ENCODE measurements around the gene FGFBP3. TPM values are rescaled to one million over a fixed set of nuclear protein-coding genes. Genes with fewer than 3 reads are reported as not detected.
A peak's percentile ranks its signal among the peaks of the same experiment; 100 is the strongest.

FGFBP3 gene
- total RNA-seq, 1 experiment from 2014 or later = 68.2 TPM

DNA sequence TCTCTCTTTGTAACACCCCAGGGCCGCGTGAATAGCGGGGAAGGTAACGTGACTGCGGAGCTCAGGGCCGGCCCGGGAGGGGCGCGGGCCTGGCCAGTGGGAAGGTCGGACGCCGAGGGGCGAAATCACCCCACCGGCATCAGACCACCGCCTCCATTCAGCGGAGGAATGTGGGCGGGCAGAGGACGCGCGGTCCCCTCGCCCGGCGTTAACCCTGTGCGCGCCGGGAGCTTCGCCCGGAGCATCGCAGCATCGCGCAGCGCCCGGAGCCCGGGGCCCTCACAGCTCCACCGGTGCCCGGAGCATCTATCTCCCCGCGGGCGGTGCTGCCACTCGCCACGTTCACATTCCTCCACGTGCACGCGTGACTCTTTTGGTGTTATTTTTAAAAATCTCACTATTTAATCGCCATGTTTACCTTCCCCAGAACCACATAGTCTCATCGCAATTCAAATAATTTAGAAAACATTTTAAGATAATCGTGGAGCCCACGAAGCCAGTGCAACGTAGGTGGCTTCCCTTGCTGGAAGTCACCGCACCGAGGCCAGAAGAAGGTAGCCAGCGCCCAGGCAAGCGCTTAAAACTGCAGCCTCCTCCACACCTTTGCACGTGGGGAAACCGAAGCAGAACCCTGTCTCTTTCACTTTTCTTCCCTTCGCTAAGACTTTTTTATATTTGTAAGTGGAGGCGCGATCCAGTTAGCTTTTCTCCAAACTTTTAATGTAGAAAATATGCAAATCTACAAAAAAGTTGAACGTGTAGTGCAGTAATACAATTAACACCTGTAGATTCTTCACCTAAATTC, 21.8 kb downstream of the FGFBP3 start:
- DNase-seq (ENCODE audit: low spot score) = peak; percentile 92
- Mint-ChIP-seq H3K4me1 (peaks cover 61% of the 10 kb centered on the region), H3K27ac (peak overlapping the region; percentile 99), H3K36me3 (no peaks in the 10 kb centered on the region), H3K9me3 (no peaks in the 10 kb centered on the region), H3K4me3 (peak overlapping the region; percentile 66), H3K27me3 (ENCODE audit: low read depth) (no peaks in the 10 kb centered on the region)
- CTCF ChIA-PET = interaction anchor here (0.6 to 2.5 kb wide), 5 partner anchors 16 to 41 kb away, joined by 3 to 12 read pairs (median 5); no protein-coding TSS in a partner anchor
- ATAC-seq = peak; percentile 92
- POLR2A ChIA-PET = interaction anchor here (1.0 to 1.9 kb wide), 8 partner anchors 13 to 91 kb away, joined by 3 to 18 read pairs (median 5); partner anchors contain the start of genes BTAF1, FGFBP3 and TNKS2
- TF ChIP-seq ZNF232 (CRISPR knock-in tag; IDR thresholded peaks at IDR 0.05) (peak; percentile 53; the same call in 1 of the 2 replicates), GABPB1 (CRISPR knock-in tag; IDR thresholded peaks at IDR 0.05) (0 out of 2 replicates have a peak, but pooled peaks have one; percentile 35), CREB1 (CRISPR knock-in tag; IDR thresholded peaks at IDR 0.05) (peak; percentile 47), ATF1 (CRISPR knock-in tag; IDR thresholded peaks at IDR 0.05) (0 out of 2 replicates have a peak, but pooled peaks have one; percentile 48), NR2C2 (CRISPR knock-in tag; IDR thresholded peaks at IDR 0.05) (no peak), FOXJ3 (CRISPR knock-in tag; IDR thresholded peaks at IDR 0.05; ENCODE audit: borderline replicate concordance) (no peak), EMX1 (CRISPR knock-in tag; IDR thresholded peaks at IDR 0.05) (no peak), ZNF423 (CRISPR knock-in tag; IDR thresholded peaks at IDR 0.05) (peak; percentile 75), ZBTB21 (CRISPR knock-in tag; IDR thresholded peaks at IDR 0.05; ENCODE audit: borderline replicate concordance) (peak; percentile 74; the same call in 1 of the 2 replicates), ZNF219 (CRISPR knock-in tag; IDR thresholded peaks at IDR 0.05; ENCODE audit: borderline replicate concordance) (peak; percentile 88; the same call in 1 of the 2 replicates), ARID4B (CRISPR knock-in tag; IDR thresholded peaks at IDR 0.05; ENCODE audit: borderline replicate concordance) (no peak), IRF2 (CRISPR knock-in tag; IDR thresholded peaks at IDR 0.05; ENCODE audit: borderline replicate concordance, low read depth) (no peak), ZNF317 (CRISPR knock-in tag; IDR thresholded peaks at IDR 0.05; ENCODE audit: borderline replicate concordance, low read depth) (peak; percentile 23; the same call in 1 of the 2 replicates), NFYB (CRISPR knock-in tag; conservative IDR thresholded peaks at IDR 0.05; ENCODE audit: low read depth) (0 out of 2 replicates have a peak, but pooled peaks have one; percentile 34), ESRRA (CRISPR knock-in tag; IDR thresholded peaks at IDR 0.05; ENCODE audit: borderline replicate concordance) (peak; percentile 70; the same call in 1 of the 2 replicates), USF1 (CRISPR knock-in tag; IDR thresholded peaks at IDR 0.05) (peak; percentile 90), TEAD4 (CRISPR knock-in tag; IDR thresholded peaks at IDR 0.05) (0 out of 2 replicates have a peak, but pooled peaks have one; percentile 28)
- TF ChIP-seq, protein P1, sequence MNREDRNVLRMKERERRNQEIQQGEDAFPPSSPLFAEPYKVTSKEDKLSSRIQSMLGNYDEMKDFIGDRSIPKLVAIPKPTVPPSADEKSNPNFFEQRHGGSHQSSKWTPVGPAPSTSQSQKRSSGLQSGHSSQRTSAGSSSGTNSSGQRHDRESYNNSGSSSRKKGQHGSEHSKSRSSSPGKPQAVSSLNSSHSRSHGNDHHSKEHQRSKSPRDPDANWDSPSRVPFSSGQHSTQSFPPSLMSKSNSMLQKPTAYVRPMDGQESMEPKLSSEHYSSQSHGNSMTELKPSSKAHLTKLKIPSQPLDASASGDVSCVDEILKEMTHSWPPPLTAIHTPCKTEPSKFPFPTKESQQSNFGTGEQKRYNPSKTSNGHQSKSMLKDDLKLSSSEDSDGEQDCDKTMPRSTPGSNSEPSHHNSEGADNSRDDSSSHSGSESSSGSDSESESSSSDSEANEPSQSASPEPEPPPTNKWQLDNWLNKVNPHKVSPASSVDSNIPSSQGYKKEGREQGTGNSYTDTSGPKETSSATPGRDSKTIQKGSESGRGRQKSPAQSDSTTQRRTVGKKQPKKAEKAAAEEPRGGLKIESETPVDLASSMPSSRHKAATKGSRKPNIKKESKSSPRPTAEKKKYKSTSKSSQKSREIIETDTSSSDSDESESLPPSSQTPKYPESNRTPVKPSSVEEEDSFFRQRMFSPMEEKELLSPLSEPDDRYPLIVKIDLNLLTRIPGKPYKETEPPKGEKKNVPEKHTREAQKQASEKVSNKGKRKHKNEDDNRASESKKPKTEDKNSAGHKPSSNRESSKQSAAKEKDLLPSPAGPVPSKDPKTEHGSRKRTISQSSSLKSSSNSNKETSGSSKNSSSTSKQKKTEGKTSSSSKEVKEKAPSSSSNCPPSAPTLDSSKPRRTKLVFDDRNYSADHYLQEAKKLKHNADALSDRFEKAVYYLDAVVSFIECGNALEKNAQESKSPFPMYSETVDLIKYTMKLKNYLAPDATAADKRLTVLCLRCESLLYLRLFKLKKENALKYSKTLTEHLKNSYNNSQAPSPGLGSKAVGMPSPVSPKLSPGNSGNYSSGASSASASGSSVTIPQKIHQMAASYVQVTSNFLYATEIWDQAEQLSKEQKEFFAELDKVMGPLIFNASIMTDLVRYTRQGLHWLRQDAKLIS (CRISPR knock-in tag; IDR thresholded peaks at IDR 0.05; ENCODE audit: borderline replicate concordance) = no peak
- TF ChIP-seq, protein P2, sequence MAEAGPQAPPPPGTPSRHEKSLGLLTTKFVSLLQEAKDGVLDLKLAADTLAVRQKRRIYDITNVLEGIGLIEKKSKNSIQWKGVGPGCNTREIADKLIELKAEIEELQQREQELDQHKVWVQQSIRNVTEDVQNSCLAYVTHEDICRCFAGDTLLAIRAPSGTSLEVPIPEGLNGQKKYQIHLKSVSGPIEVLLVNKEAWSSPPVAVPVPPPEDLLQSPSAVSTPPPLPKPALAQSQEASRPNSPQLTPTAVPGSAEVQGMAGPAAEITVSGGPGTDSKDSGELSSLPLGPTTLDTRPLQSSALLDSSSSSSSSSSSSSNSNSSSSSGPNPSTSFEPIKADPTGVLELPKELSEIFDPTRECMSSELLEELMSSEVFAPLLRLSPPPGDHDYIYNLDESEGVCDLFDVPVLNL (CRISPR knock-in tag; IDR thresholded peaks at IDR 0.05; ENCODE audit: borderline replicate concordance, low read depth) = no peak
- TF ChIP-seq, protein P3, sequence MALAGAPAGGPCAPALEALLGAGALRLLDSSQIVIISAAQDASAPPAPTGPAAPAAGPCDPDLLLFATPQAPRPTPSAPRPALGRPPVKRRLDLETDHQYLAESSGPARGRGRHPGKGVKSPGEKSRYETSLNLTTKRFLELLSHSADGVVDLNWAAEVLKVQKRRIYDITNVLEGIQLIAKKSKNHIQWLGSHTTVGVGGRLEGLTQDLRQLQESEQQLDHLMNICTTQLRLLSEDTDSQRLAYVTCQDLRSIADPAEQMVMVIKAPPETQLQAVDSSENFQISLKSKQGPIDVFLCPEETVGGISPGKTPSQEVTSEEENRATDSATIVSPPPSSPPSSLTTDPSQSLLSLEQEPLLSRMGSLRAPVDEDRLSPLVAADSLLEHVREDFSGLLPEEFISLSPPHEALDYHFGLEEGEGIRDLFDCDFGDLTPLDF (CRISPR knock-in tag; IDR thresholded peaks at IDR 0.05) = peak; percentile 53; the same call in 1 of the 2 replicates
- TF ChIP-seq, protein P4, sequence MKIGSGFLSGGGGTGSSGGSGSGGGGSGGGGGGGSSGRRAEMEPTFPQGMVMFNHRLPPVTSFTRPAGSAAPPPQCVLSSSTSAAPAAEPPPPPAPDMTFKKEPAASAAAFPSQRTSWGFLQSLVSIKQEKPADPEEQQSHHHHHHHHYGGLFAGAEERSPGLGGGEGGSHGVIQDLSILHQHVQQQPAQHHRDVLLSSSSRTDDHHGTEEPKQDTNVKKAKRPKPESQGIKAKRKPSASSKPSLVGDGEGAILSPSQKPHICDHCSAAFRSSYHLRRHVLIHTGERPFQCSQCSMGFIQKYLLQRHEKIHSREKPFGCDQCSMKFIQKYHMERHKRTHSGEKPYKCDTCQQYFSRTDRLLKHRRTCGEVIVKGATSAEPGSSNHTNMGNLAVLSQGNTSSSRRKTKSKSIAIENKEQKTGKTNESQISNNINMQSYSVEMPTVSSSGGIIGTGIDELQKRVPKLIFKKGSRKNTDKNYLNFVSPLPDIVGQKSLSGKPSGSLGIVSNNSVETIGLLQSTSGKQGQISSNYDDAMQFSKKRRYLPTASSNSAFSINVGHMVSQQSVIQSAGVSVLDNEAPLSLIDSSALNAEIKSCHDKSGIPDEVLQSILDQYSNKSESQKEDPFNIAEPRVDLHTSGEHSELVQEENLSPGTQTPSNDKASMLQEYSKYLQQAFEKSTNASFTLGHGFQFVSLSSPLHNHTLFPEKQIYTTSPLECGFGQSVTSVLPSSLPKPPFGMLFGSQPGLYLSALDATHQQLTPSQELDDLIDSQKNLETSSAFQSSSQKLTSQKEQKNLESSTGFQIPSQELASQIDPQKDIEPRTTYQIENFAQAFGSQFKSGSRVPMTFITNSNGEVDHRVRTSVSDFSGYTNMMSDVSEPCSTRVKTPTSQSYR (CRISPR knock-in tag; IDR thresholded peaks at IDR 0.05) = peak; percentile 70; the same call in 1 of the 2 replicates
